ENCODE measurements around the gene OR10H5.

GRCh38 chr19:15825753-15826152 lies 38.3 kb downstream of the OR10H5 start:
- TF ChIP-seq CTCF (conservative IDR thresholded peaks at IDR 0.05; ENCODE audit: low read depth in 2 of 2) = no peak
- no peak for TF ChIP-seq ETS1 (IDR thresholded peaks at IDR 0.05)
- no peak for TF ChIP-seq EZH2 (IDR thresholded peaks at IDR 0.05; ENCODE audit: low read depth, unreplicated experiment)
- TF ChIP-seq CREB1 (CRISPR knock-in tag; IDR thresholded peaks at IDR 0.05; ENCODE audit: low read depth) = no peak
- TF ChIP-seq POLR2AphosphoS5 (IDR thresholded peaks at IDR 0.05; ENCODE audit: low read depth) = no peak
- TF ChIP-seq ZNF331 (CRISPR knock-in tag; IDR thresholded peaks at IDR 0.05; ENCODE audit: low read depth) = no peak

Data from GM23338 (cell line).